Measurements from ENCODE around the gene PDE6C. TPM values are rescaled to one million over a fixed set of nuclear protein-coding genes. Genes with fewer than 3 reads are reported as not detected.

PDE6C gene
- total RNA-seq, 1 donor from 2014 or later: not detected

DNA sequence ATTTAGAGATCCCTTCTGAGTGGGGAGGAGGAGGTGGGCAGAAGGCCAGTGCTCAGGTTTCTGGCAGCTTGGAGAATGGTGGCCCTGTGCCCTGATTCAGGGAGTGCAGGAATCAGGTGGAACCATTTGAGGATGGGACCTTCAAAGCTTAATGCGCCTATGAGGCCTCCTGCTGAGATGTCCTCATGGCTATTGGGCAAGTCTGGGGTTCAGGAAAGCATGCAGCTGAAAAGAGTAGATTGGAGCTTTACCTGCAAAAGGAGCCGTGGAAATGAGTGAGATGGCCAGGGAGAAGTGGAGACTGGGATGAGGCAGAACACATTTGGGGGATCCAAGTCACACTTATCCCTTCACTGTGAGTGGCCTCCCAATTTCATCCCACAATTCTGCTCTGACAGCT is 39.7 kb upstream of the PDE6C start:
- peaks cover 48% of the 10 kb centered on the region for H3K27me3 Mint-ChIP-seq (ENCODE audit: insufficient read depth, low read depth)
- peaks cover 74% of the 10 kb centered on the region for H3K27me3 ChIP-seq
- H3K36me3 Mint-ChIP-seq: no peaks in the 10 kb centered on the region

DNA sequence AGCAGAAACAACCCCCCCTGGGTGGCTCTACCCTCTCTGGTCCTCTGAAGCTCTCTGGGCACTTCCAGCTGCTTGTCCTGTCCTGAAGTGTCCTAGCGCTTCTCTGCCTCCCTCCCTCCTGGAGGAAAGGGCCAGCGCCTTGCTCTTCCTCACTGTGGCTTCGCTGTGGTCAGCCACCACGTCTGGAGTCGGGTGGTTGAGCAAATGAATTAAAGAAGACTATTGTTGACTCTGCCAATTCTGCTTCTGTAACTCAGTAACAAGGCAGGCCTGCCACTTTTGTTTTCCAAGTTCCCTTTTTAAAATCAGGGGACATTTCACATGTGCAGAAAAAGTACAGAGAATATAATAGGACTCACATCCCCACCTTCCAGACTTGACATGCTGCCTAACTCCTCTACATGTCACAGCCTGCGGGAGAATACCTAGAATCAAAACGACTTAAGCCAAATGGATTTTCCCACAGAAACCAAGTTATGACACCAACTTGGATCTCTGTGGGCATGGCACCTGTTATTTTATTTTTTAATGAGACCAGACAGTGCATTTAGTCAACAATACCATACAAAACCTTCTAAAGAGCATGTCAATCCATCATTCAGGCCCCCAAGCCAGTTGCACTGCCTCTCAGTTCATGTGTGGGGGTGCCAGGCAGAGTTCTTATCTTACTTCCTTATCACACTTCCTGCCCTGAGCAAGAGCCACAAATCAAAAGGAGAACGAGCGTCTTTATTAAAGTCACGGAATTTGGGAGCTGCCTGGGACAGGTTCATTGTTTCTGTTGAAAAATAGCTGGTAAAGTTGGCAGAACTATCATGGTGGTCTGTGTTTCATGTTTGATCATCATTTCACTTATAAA is 39.1 kb upstream of the PDE6C start:
- Histone ChIP-seq H4K20me1 (ENCODE audit: low read depth) (no peaks in the 10 kb centered on the region), H3K4me2 (no peak overlapping the region), H3K9ac (no peak overlapping the region), H3K9me3 (ENCODE audit: low read depth) (no peaks in the 10 kb centered on the region), H3F3A (ENCODE audit: low read depth) (no peaks in the 10 kb centered on the region), H3K36me3 (no peaks in the 10 kb centered on the region), H2AFZ (replicated peaks) (no peak overlapping the region), H3K4me1 (no peaks in the 10 kb centered on the region), H3K79me2 (ENCODE audit: low read depth) (no peaks in the 10 kb centered on the region), H3K4me3 (no peak overlapping the region), H3K27me3 (peaks cover 68% of the 10 kb centered on the region), H3K27ac (no peak overlapping the region)
- Mint-ChIP-seq H3K27ac (no peak overlapping the region), H3K4me3 (no peak overlapping the region), H3K27me3 (ENCODE audit: insufficient read depth, low read depth) (peaks cover 41% of the 10 kb centered on the region), H3K9me3 (no peaks in the 10 kb centered on the region), H3K36me3 (no peaks in the 10 kb centered on the region), H3K4me1 (no peaks in the 10 kb centered on the region)
- no peak for DNase-seq (ENCODE audit: low spot score)
- no peak for TF ChIP-seq EZH2phosphoT487 (IDR thresholded peaks at IDR 0.05)
- TF ChIP-seq, protein P1, sequence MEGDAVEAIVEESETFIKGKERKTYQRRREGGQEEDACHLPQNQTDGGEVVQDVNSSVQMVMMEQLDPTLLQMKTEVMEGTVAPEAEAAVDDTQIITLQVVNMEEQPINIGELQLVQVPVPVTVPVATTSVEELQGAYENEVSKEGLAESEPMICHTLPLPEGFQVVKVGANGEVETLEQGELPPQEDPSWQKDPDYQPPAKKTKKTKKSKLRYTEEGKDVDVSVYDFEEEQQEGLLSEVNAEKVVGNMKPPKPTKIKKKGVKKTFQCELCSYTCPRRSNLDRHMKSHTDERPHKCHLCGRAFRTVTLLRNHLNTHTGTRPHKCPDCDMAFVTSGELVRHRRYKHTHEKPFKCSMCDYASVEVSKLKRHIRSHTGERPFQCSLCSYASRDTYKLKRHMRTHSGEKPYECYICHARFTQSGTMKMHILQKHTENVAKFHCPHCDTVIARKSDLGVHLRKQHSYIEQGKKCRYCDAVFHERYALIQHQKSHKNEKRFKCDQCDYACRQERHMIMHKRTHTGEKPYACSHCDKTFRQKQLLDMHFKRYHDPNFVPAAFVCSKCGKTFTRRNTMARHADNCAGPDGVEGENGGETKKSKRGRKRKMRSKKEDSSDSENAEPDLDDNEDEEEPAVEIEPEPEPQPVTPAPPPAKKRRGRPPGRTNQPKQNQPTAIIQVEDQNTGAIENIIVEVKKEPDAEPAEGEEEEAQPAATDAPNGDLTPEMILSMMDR (IDR thresholded peaks at IDR 0.05): no peak
- TF ChIP-seq EZH2 (IDR thresholded peaks at IDR 0.05): no peak

More for the DNA sequence above, 39.7 kb upstream of the PDE6C start:
- Histone ChIP-seq H3K79me2 (ENCODE audit: low read depth) (no peaks in the 10 kb centered on the region), H3K4me2 (no peak overlapping the region), H3K9me3 (ENCODE audit: low read depth) (no peaks in the 10 kb centered on the region), H3K36me3 (no peaks in the 10 kb centered on the region), H3K27ac (no peak overlapping the region), H3K4me1 (no peaks in the 10 kb centered on the region), H3K4me3 (no peak overlapping the region), H4K20me1 (ENCODE audit: low read depth) (no peaks in the 10 kb centered on the region), H3F3A (ENCODE audit: low read depth) (no peaks in the 10 kb centered on the region), H3K9ac (no peak overlapping the region), H2AFZ (replicated peaks) (no peak overlapping the region)
- peaks cover 3% of the 10 kb centered on the region for H3K4me1 Mint-ChIP-seq
- H3K9me3 Mint-ChIP-seq: no peaks in the 10 kb centered on the region
- TF ChIP-seq, protein P1 (IDR thresholded peaks at IDR 0.05): no peak
- TF ChIP-seq EZH2 (IDR thresholded peaks at IDR 0.05) (no peak), EZH2phosphoT487 (IDR thresholded peaks at IDR 0.05) (no peak)
- H3K4me3 Mint-ChIP-seq: no peak overlapping the region
- DNase-seq (ENCODE audit: low spot score): no peak
- no peak overlapping the region for H3K27ac Mint-ChIP-seq

DNA sequence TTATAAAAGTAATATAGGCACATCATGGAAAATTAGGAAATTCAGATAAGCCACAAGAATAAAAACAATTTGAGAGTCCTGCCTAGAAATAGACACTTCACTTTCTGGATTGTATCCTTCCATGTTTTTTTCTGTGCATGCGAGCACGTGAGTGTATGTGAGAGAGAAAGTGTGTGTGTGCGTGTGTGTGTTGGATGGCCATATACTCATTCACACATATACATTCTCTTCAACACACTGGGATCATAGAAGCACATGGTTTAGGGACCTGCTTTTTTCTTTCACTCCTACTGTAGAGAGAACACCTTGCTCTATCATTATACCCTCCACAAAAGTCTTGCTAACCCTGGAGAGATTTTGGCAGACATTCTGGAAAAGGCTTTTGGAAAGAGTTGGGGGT is 38.4 kb upstream of the PDE6C start:
- H3K36me3 Mint-ChIP-seq: no peaks in the 10 kb centered on the region
- no peak overlapping the region for H3K4me3 Mint-ChIP-seq
- no peak overlapping the region for H3K4me2 ChIP-seq
- no peaks in the 10 kb centered on the region for H3F3A ChIP-seq (ENCODE audit: low read depth)
- no peaks in the 10 kb centered on the region for H4K20me1 ChIP-seq (ENCODE audit: low read depth)
- H3K4me1 Mint-ChIP-seq: peaks cover 3% of the 10 kb centered on the region
- H3K4me1 ChIP-seq: no peaks in the 10 kb centered on the region
- no peaks in the 10 kb centered on the region for H3K9me3 ChIP-seq (ENCODE audit: low read depth)
- H3K27me3 Mint-ChIP-seq (ENCODE audit: insufficient read depth, low read depth): peaks cover 35% of the 10 kb centered on the region
- no peak overlapping the region for H2AFZ ChIP-seq (replicated peaks)
- no peaks in the 10 kb centered on the region for H3K9me3 Mint-ChIP-seq
- no peaks in the 10 kb centered on the region for H3K79me2 ChIP-seq (ENCODE audit: low read depth)
- H3K9ac ChIP-seq: no peak overlapping the region
- H3K27me3 ChIP-seq: peaks cover 61% of the 10 kb centered on the region
- TF ChIP-seq EZH2 (IDR thresholded peaks at IDR 0.05) (no peak), EZH2phosphoT487 (IDR thresholded peaks at IDR 0.05) (no peak)
- TF ChIP-seq, protein P1 (IDR thresholded peaks at IDR 0.05): no peak
- no peak overlapping the region for H3K27ac Mint-ChIP-seq
- H3K27ac ChIP-seq: no peak overlapping the region
- H3K4me3 ChIP-seq: no peak overlapping the region
- no peaks in the 10 kb centered on the region for H3K36me3 ChIP-seq
- no peak for DNase-seq (ENCODE audit: low spot score)
